NT2/D1 (cell line): ENCODE data around the gene GP9.

ENCODE experiments used
- SUZ12 ChIP-seq: IDR thresholded peaks from 2 replicates; pipeline ENCODE4 v1.6.1; 2011; ENCODE audit not compliant: insufficient read length, insufficient read depth; ENCODE audit errors: extremely low read depth
- YY1 ChIP-seq: IDR thresholded peaks from 2 replicates; pipeline ENCODE4 v1.6.1; 2011; ENCODE audit not compliant: insufficient read length, insufficient read depth
- ZNF274 ChIP-seq: IDR thresholded peaks from 2 replicates; pipeline ENCODE4 v1.6.1; 2011; ENCODE audit warnings: mild to moderate bottlenecking, low read depth, low read length

DNA sequence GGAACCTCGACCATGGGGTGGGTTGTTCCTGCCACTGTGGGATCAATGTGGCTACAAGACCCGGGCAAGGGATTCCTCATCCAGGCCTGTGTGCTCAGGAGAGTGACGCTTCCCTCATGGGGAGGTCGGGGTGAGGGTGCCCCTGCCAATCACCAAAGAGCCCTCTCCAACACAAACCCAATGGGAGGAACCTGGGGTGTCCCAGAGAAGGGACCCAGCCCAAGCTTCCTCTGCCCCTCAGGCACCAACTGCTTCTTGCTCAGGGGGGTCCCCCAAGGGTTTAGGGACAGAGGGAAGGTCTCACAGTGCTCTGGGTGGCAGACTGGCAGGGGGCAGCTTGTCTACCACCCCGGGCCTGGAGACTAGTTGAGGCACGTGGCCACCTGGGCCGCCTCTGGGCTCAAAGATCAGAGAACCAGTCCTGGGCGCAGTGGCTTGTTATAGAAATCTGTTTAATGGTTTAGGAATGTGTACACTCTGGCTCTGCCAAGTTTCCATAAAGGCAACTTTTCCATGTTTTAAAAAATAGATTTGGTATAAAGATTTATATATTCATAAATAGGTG, 26.6 kb downstream of the GP9 start:
- TF ChIP-seq ZNF274 (no peak), YY1 (no peak), SUZ12 (no peak)
